K562 treated with DMSO at 1 percent for 12 hours (cell line): Measurements from ENCODE around the gene CLN3. TPM values are rescaled to one million over a fixed set of nuclear protein-coding genes. Genes with fewer than 3 reads are reported as not detected.

Source experiments
- total RNA-seq: library from RNA; unstranded; fragments of 300-600 nt; gene quantifications from 2 replicates; pipeline ENCODE4 v1.2.3, GENCODE V29; 2022; ENCODE audit not compliant: insufficient read depth

The CLN3 gene
- total RNA-seq: 29.1 and 53.8 TPM in 2 replicates

DNA sequence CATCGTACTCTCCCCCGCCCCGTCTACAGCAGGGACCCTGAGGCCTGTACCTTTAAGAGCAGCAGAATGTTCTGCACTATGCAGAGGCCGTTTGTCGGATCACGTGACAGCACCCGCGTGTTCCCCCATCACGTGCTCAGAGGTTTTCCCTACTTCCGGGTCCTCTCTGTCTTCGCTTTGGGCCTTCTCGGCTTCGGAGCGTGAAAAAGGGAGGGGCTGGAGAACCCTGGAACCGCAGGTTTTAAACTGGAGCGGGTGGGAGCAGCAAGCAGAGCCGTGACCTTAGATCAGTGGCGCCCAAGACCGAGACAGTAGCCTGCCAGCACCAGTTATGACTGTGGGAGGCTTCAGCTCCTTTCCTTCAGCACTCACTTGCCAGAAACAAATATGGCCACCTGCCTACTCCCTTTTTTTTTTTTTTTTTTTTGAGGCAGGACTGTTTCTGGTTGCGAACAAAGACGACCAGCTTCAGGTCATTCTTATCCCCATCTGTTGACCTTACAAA is at the start of gene CLN3:
Gene CLN3, minus strand, starts transcription at position 105 of the 505 bp plus-strand sequence. CDS start 315 bp downstream, outside the sequence.

DNA sequence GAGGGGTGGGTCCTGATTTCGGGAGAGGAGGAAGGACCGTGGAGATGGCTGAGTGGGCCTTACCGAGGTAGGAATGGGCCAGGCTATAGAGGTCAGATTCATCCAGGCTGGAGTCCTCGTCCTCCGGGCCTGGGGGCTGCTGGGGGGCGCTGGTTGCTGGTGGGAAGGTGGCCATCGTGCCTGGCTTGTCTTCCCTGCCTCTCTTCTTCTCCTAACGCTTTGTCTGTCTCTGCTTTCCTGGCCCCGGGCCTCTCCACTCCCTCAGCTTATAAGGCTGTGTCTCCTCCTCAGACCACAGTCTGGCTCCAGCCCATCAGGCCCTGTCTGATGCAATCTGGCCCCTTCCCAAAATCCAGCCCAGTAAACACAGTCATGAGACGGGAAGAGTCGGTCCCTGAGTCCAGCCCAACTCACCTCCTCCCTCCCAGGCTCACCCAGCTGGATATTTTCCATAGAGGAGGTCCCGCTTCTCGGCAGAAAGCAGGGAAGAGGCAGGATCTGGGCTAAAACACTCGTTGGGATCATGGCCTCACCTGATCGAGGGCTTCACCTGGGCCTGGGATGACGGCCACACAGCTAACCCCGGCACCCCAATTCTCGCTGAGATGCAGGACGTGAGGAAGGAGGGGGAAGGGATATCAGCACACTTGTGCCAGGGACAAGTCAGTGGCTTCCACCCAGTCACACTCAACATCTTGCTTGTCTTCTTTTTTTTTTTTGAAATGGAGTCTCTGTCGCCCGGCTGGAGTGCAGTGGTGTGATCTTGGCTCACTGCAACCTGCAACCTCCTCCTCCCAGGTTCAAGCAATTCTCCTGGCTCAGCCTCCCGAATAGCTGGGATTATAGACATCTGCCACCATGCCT is 47.1 kb upstream of the CLN3 start, which contains the start of gene NUPR1:
Gene NUPR1, minus strand, starts transcription at position 242 of the 864 bp plus-strand sequence. Its CDS starts 67 bp downstream, at position 175.

DNA sequence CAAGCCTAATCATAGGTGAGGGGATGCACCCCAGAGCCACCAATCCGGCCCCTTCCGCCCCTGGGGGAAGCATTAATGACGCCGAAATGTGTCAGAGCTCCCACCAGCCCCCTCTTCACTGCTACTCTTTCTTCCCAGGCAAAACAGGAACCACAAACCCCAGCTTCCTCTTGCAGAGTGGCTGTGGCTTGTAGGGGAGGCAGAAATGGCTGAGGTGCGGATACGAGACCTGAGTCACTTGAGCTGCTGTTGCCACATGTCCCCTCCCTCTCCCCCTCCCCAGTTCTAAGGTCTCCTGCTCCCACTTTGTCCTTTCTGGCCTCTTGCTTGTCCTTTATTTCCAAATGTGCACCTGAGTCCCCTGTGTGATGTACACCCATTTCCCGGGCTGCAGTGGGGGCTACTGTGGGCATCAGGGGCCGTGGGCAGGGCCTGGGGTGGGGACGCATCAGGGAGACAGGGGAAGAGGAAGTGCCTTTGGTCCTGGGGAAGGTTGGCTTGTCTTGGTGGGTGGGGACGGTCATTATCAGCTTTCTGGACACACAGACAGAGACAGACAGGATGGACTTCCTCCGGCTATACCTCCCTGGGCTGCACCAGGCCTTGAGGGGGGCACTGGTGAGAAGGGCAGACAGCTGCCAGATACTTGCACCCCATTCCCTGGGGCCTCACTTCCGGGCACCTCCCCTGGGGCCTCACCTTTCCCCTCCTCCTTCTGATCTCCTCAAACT is 2.4 kb upstream of the CLN3 start, which contains the start of gene APOBR:
Gene APOBR, plus strand, starts transcription at position 523 of the 731 bp plus-strand sequence. Its CDS starts 39 bp downstream, at position 562.

Other genes starting within 250 kb of the CLN3 start
- gene SBK1, start 199.5 kb downstream of the CLN3 start, total RNA-seq: not detected in 2 replicates
- 0.64 TPM in 1 of 2 replicates, not detected in the other for gene NPIPB6, start 128.6 kb downstream of the CLN3 start, total RNA-seq
- gene EIF3CL, start 88.2 kb downstream of the CLN3 start, total RNA-seq: 111 and 117 TPM in 2 replicates
- gene NPIPB7, start 19.7 kb downstream of the CLN3 start, total RNA-seq: not detected in 2 replicates
- gene APOBR, start 2.6 kb upstream of the CLN3 start, total RNA-seq: 4.7 and 4.9 TPM in 2 replicates
- not detected in 2 replicates for gene IL27, start 14.8 kb upstream of the CLN3 start, total RNA-seq
- 107 and 122 TPM in 2 replicates for gene NUPR1, start 46.9 kb upstream of the CLN3 start, total RNA-seq
- gene SGF29, start 61.8 kb upstream of the CLN3 start, total RNA-seq: 31.5 and 32.6 TPM in 2 replicates
- gene SULT1A2, start 105.0 kb upstream of the CLN3 start, total RNA-seq: 5.1 and 7.9 TPM in 2 replicates
- 58.9 and 62.1 TPM in 2 replicates for gene SULT1A1, start 118.0 kb upstream of the CLN3 start, total RNA-seq
- not detected in 2 replicates for gene NPIPB8, start 146.0 kb upstream of the CLN3 start, total RNA-seq
- gene EIF3C, start 219.4 kb upstream of the CLN3 start, total RNA-seq: 301 and 323 TPM in 2 replicates